HEK293 (cell line): ENCODE measurements around the gene TRAPPC4.

Source experiments
- CTCF ChIA-PET: fragments of 350-600 bp; formaldehyde crosslinking; extraction: SDS; loops from one replicate; lab custom pipeline; 2021; ENCODE audit warnings: antibody characterized with exemption; lab: Yijun Ruan, JAX
- POLR2A ChIA-PET: fragments of 300-600 bp; formaldehyde crosslinking; extraction: SDS; loops from one replicate; lab custom pipeline; 2020; ENCODE audit warnings: antibody characterized with exemption, inconsistent platforms; lab: Yijun Ruan, JAX
- H3K27ac ChIP-seq: fragments of 200-500 bp; sonication (Bioruptor generic); 2 replicates; pipeline ENCODE4 v1.5.1; 2014; ENCODE audit warnings: low read depth, low read length, control low read depth, inconsistent platforms; ENCODE audit errors: extremely low read depth
- H3K36me3 ChIP-seq, 2 experiments: fragments of 200-500 bp in 1 of 2; sonication (Bioruptor generic) in 1 of 2; 1 replicate in 1 of 2; 2 replicates in 1 of 2; pipeline ENCODE4 v1.5.1; 2014 to 2017; ENCODE audit warnings: inconsistent platforms in 2 of 2, low read length in 2 of 2; ENCODE audit not compliant: control insufficient read depth in 2 of 2, insufficient read depth in 1 of 2
- H3K4me1 ChIP-seq: fragments of 200-500 bp; sonication (Bioruptor generic); 2 replicates; pipeline ENCODE4 v1.5.1; 2014; ENCODE audit warnings: mild to moderate bottlenecking, low read length, inconsistent platforms; ENCODE audit not compliant: control insufficient read depth, insufficient read depth
- H3K4me3 ChIP-seq: 2 replicates; pipeline ENCODE4 v1.5.1; 2011; ENCODE audit warnings: low read depth, mild to moderate bottlenecking, control low read depth, low read length, moderate library complexity
- H3K9me3 ChIP-seq: fragments of 200-500 bp; sonication (Bioruptor generic); 2 replicates; pipeline ENCODE4 v1.5.1; 2014; ENCODE audit warnings: low read depth, low read length, inconsistent platforms; ENCODE audit not compliant: control insufficient read depth, insufficient read depth
- CTCF ChIP-seq: fragments of 450-650 bp; formaldehyde crosslinking; IDR thresholded peaks from 2 replicates; pipeline ENCODE4 v1.5.1; 2016; ENCODE audit warnings: missing biosample characterization, missing genetic modification characterization
- FEZF1 ChIP-seq: fragments of 450-650 bp; formaldehyde crosslinking; IDR thresholded peaks from 2 replicates; pipeline ENCODE4 v1.5.1; 2016; ENCODE audit warnings: missing biosample characterization, missing genetic modification characterization
- GFI1B ChIP-seq: fragments of 450-650 bp; formaldehyde crosslinking; IDR thresholded peaks from 2 replicates; pipeline ENCODE4 v1.5.1; 2016; ENCODE audit warnings: missing biosample characterization, missing genetic modification characterization
- INSM2 ChIP-seq: fragments of 450-650 bp; formaldehyde crosslinking; IDR thresholded peaks from 2 replicates; pipeline ENCODE4 v1.5.1; 2016; ENCODE audit warnings: missing biosample characterization, missing genetic modification characterization
- SCRT2 ChIP-seq: fragments of 450-650 bp; formaldehyde crosslinking; IDR thresholded peaks from 2 replicates; pipeline ENCODE4 v1.5.1; 2016; ENCODE audit warnings: missing biosample characterization, missing genetic modification characterization
- SETDB1 ChIP-seq: IDR thresholded peaks from one replicate; pipeline ENCODE4 v1.6.1; 2017; ENCODE audit warnings: mild to moderate bottlenecking, low read length, moderate library complexity, mixed read lengths; ENCODE audit not compliant: insufficient read length
- SP7 ChIP-seq: fragments of 450-650 bp; formaldehyde crosslinking; IDR thresholded peaks from 2 replicates; pipeline ENCODE4 v1.5.1; 2016; ENCODE audit warnings: missing biosample characterization, missing genetic modification characterization
- TSHZ1 ChIP-seq: fragments of 450-650 bp; formaldehyde crosslinking; IDR thresholded peaks from 2 replicates; pipeline ENCODE4 v1.5.1; 2016; ENCODE audit warnings: missing biosample characterization, missing genetic modification characterization, borderline replicate concordance
- WT1 ChIP-seq: fragments of 450-650 bp; formaldehyde crosslinking; IDR thresholded peaks from 2 replicates; pipeline ENCODE4 v1.5.1; 2016; ENCODE audit warnings: missing biosample characterization, missing genetic modification characterization
- ZBTB17 ChIP-seq: fragments of 450-650 bp; formaldehyde crosslinking; IDR thresholded peaks from 2 replicates; pipeline ENCODE4 v1.5.1; 2016; ENCODE audit warnings: missing biosample characterization, missing genetic modification characterization
- ZBTB44 ChIP-seq: fragments of 450-650 bp; IDR thresholded peaks from 2 replicates; pipeline ENCODE4 v1.5.1; 2018; ENCODE audit warnings: missing biosample characterization, mild to moderate bottlenecking, missing genetic modification characterization
- ZBTB49 ChIP-seq: fragments of 450-650 bp; formaldehyde crosslinking; IDR thresholded peaks from 2 replicates; pipeline ENCODE4 v1.5.1; 2016; ENCODE audit warnings: missing biosample characterization, missing genetic modification characterization, low read depth
- ZBTB6 ChIP-seq: fragments of 450-650 bp; formaldehyde crosslinking; IDR thresholded peaks from 2 replicates; pipeline ENCODE4 v1.5.1; 2017; ENCODE audit warnings: missing biosample characterization, missing genetic modification characterization
- ZBTB7A ChIP-seq: fragments of 450-650 bp; formaldehyde crosslinking; IDR thresholded peaks from 2 replicates; pipeline ENCODE4 v1.5.1; 2016; ENCODE audit warnings: low read depth, missing biosample characterization, missing genetic modification characterization
- ZNF214 ChIP-seq: fragments of 450-650 bp; formaldehyde crosslinking; IDR thresholded peaks from 2 replicates; pipeline ENCODE4 v1.5.1; 2017; ENCODE audit warnings: missing biosample characterization, mild to moderate bottlenecking, missing genetic modification characterization, borderline replicate concordance
- ZNF221 ChIP-seq: fragments of 450-650 bp; formaldehyde crosslinking; IDR thresholded peaks from 2 replicates; pipeline ENCODE4 v1.5.1; 2017; ENCODE audit warnings: missing biosample characterization, missing genetic modification characterization, borderline replicate concordance
- ZNF558 ChIP-seq: fragments of 450-650 bp; formaldehyde crosslinking; IDR thresholded peaks from 2 replicates; pipeline ENCODE4 v1.5.1; 2016; ENCODE audit warnings: missing biosample characterization, missing genetic modification characterization
- ZNF639 ChIP-seq: fragments of 450-650 bp; formaldehyde crosslinking; IDR thresholded peaks from 2 replicates; pipeline ENCODE4 v1.5.1; 2016; ENCODE audit warnings: missing biosample characterization, missing genetic modification characterization

The TRAPPC4 gene

GRCh38 chr11:118975771-118976709 lies 42.5 kb upstream of the TRAPPC4 start:
- Histone ChIP-seq H3K36me3 (no peaks in the 10 kb centered on the region), H3K4me1 (no peaks in the 10 kb centered on the region), H3K4me3 (no peak overlapping the region), H3K27ac (no peak overlapping the region), H3K9me3 (no peaks in the 10 kb centered on the region)
- CTCF ChIA-PET: interaction anchor here (0.6 kb wide), 2 partner anchors 37 to 49 kb away, joined by 3 read pairs; no protein-coding TSS in a partner anchor
- no peak for TF ChIP-seq SP7 (tag by site-specific recombination)
- TF ChIP-seq ZNF639: no peak
- TF ChIP-seq ZBTB17 (tag by site-specific recombination): 0 out of 2 replicates have a peak, but pooled peaks have one; percentile 22
- TF ChIP-seq ZBTB44: peak; percentile 12; the same call in 1 of the 2 replicates
- TF ChIP-seq INSM2 (tag by site-specific recombination): no peak
- TF ChIP-seq WT1: 0 out of 2 replicates have a peak, but pooled peaks have one; percentile 19
- peak; percentile 29 for TF ChIP-seq SETDB1
- TF ChIP-seq ZNF221: no peak
- 0 out of 2 replicates have a peak, but pooled peaks have one; percentile 30 for TF ChIP-seq GFI1B
- no peak for TF ChIP-seq ZNF558 (tag by site-specific recombination)
- POLR2A ChIA-PET: no interaction called here

- H3K9me3 ChIP-seq: no peaks in the 10 kb centered on the region
- POLR2A ChIA-PET: no interaction called here
- no peak overlapping the region for H3K27ac ChIP-seq
- CTCF ChIA-PET: no interaction called here
- H3K36me3 ChIP-seq: no peaks in the 10 kb centered on the region
- H3K4me1 ChIP-seq: no peaks in the 10 kb centered on the region
- no peak overlapping the region for H3K4me3 ChIP-seq
- TF ChIP-seq FEZF1 (tag by site-specific recombination) (no peak), SCRT2 (tag by site-specific recombination) (peak; percentile 34; the same call in 1 of the 2 replicates), ZBTB49 (no peak), SETDB1 (no peak), TSHZ1 (tag by site-specific recombination) (no peak), ZBTB6 (tag by site-specific recombination) (no peak), ZNF214 (tag by site-specific recombination) (no peak), ZBTB7A (tag by site-specific recombination) (no peak), CTCF (0 out of 2 replicates have a peak, but pooled peaks have one; percentile 13)
Measured at GRCh38 chr11:118979434-118979833, 39.1 kb upstream of the TRAPPC4 start.
